Endodermal cell (in vitro differentiated cells): ENCODE measurements around the gene ACAP1. TPM values are rescaled to one million over a fixed set of nuclear protein-coding genes. Genes with fewer than 3 reads are reported as not detected.

Experiments used
- DNase-seq: peaks from one replicate; pipeline ENCODE4 v3.0.0-alpha.2; 2017
- H3K27ac ChIP-seq: 2 replicates; pipeline ENCODE4 v1.5.1; 2013; ENCODE audit warnings: mild to moderate bottlenecking, low read depth, low read length, moderate library complexity
- H3K27me3 ChIP-seq: 2 replicates; pipeline ENCODE4 v1.6.1; 2013; ENCODE audit warnings: mild to moderate bottlenecking, low read length, moderate library complexity; ENCODE audit not compliant: insufficient read depth, control insufficient read depth, poor library complexity, severe bottlenecking
- H3K36me3 ChIP-seq: 2 replicates; pipeline ENCODE4 v1.7.0; 2013; ENCODE audit warnings: mild to moderate bottlenecking, low read length, moderate library complexity; ENCODE audit not compliant: control insufficient read depth, insufficient read depth
- H3K4me1 ChIP-seq: one replicate; pipeline ENCODE4 v1.7.0; 2013; ENCODE audit warnings: low read length; ENCODE audit not compliant: control insufficient read depth, insufficient read depth
- H3K4me3 ChIP-seq: 2 replicates; pipeline ENCODE4 v1.5.1; 2013; ENCODE audit warnings: mild to moderate bottlenecking, low read length, moderate library complexity
- H3K9ac ChIP-seq: 2 replicates; pipeline ENCODE4 v1.6.1; 2013; ENCODE audit warnings: mild to moderate bottlenecking, low read length, moderate library complexity; ENCODE audit not compliant: poor library complexity, severe bottlenecking; ENCODE audit errors: extremely low read depth
- H3K9me3 ChIP-seq: 2 replicates; pipeline ENCODE4 v1.6.1; 2013; ENCODE audit warnings: mild to moderate bottlenecking, low read length, moderate library complexity; ENCODE audit not compliant: control insufficient read depth
- H3K27ac Mint-ChIP-seq: 2 replicates; pipeline ENCODE4 v1.8.0; 2020; ENCODE audit warnings: mixed read lengths
- H3K27me3 Mint-ChIP-seq: 2 replicates; pipeline ENCODE4 v1.8.0; 2021; ENCODE audit warnings: mild to moderate bottlenecking, mixed read lengths; ENCODE audit not compliant: insufficient read depth
- H3K36me3 Mint-ChIP-seq: 2 replicates; pipeline ENCODE4 v1.8.0; 2020; ENCODE audit warnings: low read depth, mixed read lengths
- H3K4me1 Mint-ChIP-seq: 2 replicates; pipeline ENCODE4 v1.8.0; 2020; ENCODE audit warnings: mixed read lengths
- H3K4me3 Mint-ChIP-seq: 2 replicates; pipeline ENCODE4 v1.8.0; 2020; ENCODE audit warnings: mild to moderate bottlenecking, moderate library complexity, mixed read lengths
- H3K9me3 Mint-ChIP-seq: 2 replicates; pipeline ENCODE4 v1.8.0; 2020; ENCODE audit warnings: mild to moderate bottlenecking, mixed read lengths
- WGBS, 2 experiments: methylation state at CpG; one replicate each; pipeline versions ENCODE4 v1.1.5 to v1.1.7; 2013; ENCODE audit warnings: missing lambda C conversion rate in 2 of 2, mixed read lengths in 1 of 2; ENCODE audit not compliant: insufficient coverage in 1 of 2, insufficient read length in 1 of 2; 5-methylcytosine and 5-hydroxymethylcytosine counted together
- total RNA-seq, 2 donors: library from RNA; stranded (reverse); fragmentation: NEBNext Ultra II Directional in 1 of 2; extraction: Animal tissue kit (Norgen Biotek cat#: 25700) in 1 of 2; gene quantifications; 2 replicates in 1 of 2; 3 replicates in 1 of 2; pipeline ENCODE4 v1.2.1, GENCODE V29; 2021
- TF ChIP-seq, protein P1 (sequence below): fragments of 200-600 bp; sonication (generic); conservative IDR thresholded peaks from 2 replicates; pipeline ENCODE4 v1.5.0; 2021; ENCODE audit warnings: antibody characterized with exemption, mild to moderate bottlenecking

The ACAP1 gene
- total RNA-seq, 2 donors from 2014 or later, result 4.5 to 8.4 TPM

- Histone ChIP-seq H3K9ac (no peak overlapping the region), H3K36me3 (no peaks in the 10 kb centered on the region), H3K27ac (no peak overlapping the region), H3K27me3 (no peaks in the 10 kb centered on the region), H3K4me1 (no peaks in the 10 kb centered on the region), H3K9me3 (no peaks in the 10 kb centered on the region), H3K4me3 (no peak overlapping the region)
- H3K36me3 Mint-ChIP-seq, result no peaks in the 10 kb centered on the region
- no peaks in the 10 kb centered on the region for H3K27me3 Mint-ChIP-seq
- no peak overlapping the region for H3K4me3 Mint-ChIP-seq
- no peak overlapping the region for H3K27ac Mint-ChIP-seq
- H3K9me3 Mint-ChIP-seq, result no peaks in the 10 kb centered on the region
- H3K4me1 Mint-ChIP-seq, result peaks cover 5% of the 10 kb centered on the region
- DNase-seq, result no peak
- 94 to 96% methylated on average over 5 to 13 of the region's 13 CpGs for WGBS, 2 experiments
- TF ChIP-seq, protein P1, sequence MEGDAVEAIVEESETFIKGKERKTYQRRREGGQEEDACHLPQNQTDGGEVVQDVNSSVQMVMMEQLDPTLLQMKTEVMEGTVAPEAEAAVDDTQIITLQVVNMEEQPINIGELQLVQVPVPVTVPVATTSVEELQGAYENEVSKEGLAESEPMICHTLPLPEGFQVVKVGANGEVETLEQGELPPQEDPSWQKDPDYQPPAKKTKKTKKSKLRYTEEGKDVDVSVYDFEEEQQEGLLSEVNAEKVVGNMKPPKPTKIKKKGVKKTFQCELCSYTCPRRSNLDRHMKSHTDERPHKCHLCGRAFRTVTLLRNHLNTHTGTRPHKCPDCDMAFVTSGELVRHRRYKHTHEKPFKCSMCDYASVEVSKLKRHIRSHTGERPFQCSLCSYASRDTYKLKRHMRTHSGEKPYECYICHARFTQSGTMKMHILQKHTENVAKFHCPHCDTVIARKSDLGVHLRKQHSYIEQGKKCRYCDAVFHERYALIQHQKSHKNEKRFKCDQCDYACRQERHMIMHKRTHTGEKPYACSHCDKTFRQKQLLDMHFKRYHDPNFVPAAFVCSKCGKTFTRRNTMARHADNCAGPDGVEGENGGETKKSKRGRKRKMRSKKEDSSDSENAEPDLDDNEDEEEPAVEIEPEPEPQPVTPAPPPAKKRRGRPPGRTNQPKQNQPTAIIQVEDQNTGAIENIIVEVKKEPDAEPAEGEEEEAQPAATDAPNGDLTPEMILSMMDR, result no peak
Measured at GRCh38 chr17:7341842-7342241, 5.5 kb downstream of the ACAP1 start.

DNA sequence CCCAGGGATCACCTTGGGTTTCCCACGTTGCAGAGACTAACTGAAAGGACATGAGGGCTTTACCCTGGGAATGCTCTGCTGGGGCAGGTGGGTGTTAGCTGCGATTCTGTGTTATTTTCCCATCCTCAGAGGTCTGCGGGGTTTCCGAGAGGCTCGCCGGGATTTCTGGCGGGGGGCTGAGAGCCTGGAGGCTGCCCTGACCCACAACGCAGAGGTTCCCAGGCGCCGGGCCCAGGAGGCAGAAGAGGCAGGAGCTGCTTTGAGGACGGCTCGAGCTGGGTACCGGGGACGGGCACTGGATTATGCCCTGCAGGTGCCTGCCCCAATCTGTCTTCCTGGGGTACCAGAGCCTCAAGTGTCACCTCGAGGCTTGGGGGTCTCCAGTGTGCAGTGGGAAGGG lies 6.9 kb downstream of the ACAP1 start:
- no peaks in the 10 kb centered on the region for H3K4me1 ChIP-seq
- Mint-ChIP-seq H3K9me3 (no peaks in the 10 kb centered on the region), H3K4me1 (no peaks in the 10 kb centered on the region), H3K27me3 (no peaks in the 10 kb centered on the region), H3K4me3 (no peak overlapping the region), H3K27ac (no peak overlapping the region), H3K36me3 (no peaks in the 10 kb centered on the region)
- TF ChIP-seq, protein P1, result no peak
- H3K9me3 ChIP-seq, result no peaks in the 10 kb centered on the region
- no peaks in the 10 kb centered on the region for H3K36me3 ChIP-seq
- DNase-seq, result no peak
- no peak overlapping the region for H3K9ac ChIP-seq
- 90 to 95% methylated on average over 9 to 15 of the region's 15 CpGs for WGBS, 2 experiments
- H3K4me3 ChIP-seq, result no peak overlapping the region
- no peaks in the 10 kb centered on the region for H3K27me3 ChIP-seq
- H3K27ac ChIP-seq, result no peak overlapping the region

- DNase-seq, result no peak
- H3K27ac Mint-ChIP-seq, result no peak overlapping the region
- no peaks in the 10 kb centered on the region for H3K36me3 Mint-ChIP-seq
- H3K9ac ChIP-seq, result no peak overlapping the region
- H3K9me3 Mint-ChIP-seq, result no peaks in the 10 kb centered on the region
- TF ChIP-seq, protein P1, result no peak
- H3K36me3 ChIP-seq, result no peaks in the 10 kb centered on the region
- H3K4me1 Mint-ChIP-seq, result peaks cover 9% of the 10 kb centered on the region
- H3K4me1 ChIP-seq, result no peaks in the 10 kb centered on the region
- H3K9me3 ChIP-seq, result no peaks in the 10 kb centered on the region
- H3K27me3 Mint-ChIP-seq, result peaks cover 2% of the 10 kb centered on the region
- H3K4me3 ChIP-seq, result no peak overlapping the region
- H3K27me3 ChIP-seq, result no peaks in the 10 kb centered on the region
- no peak overlapping the region for H3K27ac ChIP-seq
- H3K4me3 Mint-ChIP-seq, result no peak overlapping the region
- WGBS, 2 experiments, result 85 to 89% methylated on average over 8 to 18 of the region's 18 CpGs
Measured at GRCh38 chr17:7346761-7347614, 10.7 kb downstream of the ACAP1 start.
